HG03060 (cell line): ENCODE results near the gene TBCE.

Experiments used
- ATAC-seq: cut with Tn5 transposase; IDR thresholded peaks from one replicate; pipeline ENCODE4 v1.9.1; 2021; ENCODE audit warnings: low read depth, moderate number of reproducible peaks; ENCODE audit not compliant: unreplicated experiment

The TBCE gene

GRCh38 chr1:235495030-235495429 lies 127.8 kb downstream of the TBCE start:
- no peak for ATAC-seq

GRCh38 chr1:235495551-235495950 lies 128.3 kb downstream of the TBCE start:
- no peak for ATAC-seq

- no peak for ATAC-seq
Observed at GRCh38 chr1:235500971-235501540, 133.8 kb downstream of the TBCE start.
